Psoas muscle (tissue), 8 donors: ENCODE measurements around the gene BMPER. TPM values are rescaled to one million over a fixed set of nuclear protein-coding genes. Genes with fewer than 3 reads are reported as not detected.

Source experiments
- ATAC-seq, 4 donors: fragments of 200-7000 bp; cut with Tn5 transposase; one replicate each; pipeline ENCODE4 v1.9.1; 2020; ENCODE audit warnings: moderate library complexity in 3 of 4, mild to moderate bottlenecking in 2 of 4
- DNase-seq, 2 donors: peaks; one replicate each; pipeline ENCODE4 v3.0.0-alpha.2; 2020
- H3K27ac ChIP-seq: fragments of 200-600 bp; one replicate; pipeline ENCODE4 v1.8.0; 2022
- H3K27me3 ChIP-seq, 3 donors: fragments of 200-600 bp in 1 of 3; one replicate each; pipeline versions ENCODE4 v1.6.1 to v1.8.0; 2013 to 2022; ENCODE audit warnings: low read length in 2 of 3, mild to moderate bottlenecking in 2 of 3, moderate library complexity in 1 of 3; ENCODE audit not compliant: insufficient read depth in 3 of 3
- H3K36me3 ChIP-seq, 2 donors: fragments of 200-600 bp in 1 of 2; one replicate each; pipeline versions ENCODE4 v1.6.1 to v1.8.0; 2013 to 2022; ENCODE audit warnings: low read depth in 1 of 2, mild to moderate bottlenecking in 1 of 2, moderate library complexity in 1 of 2; ENCODE audit not compliant: insufficient read depth in 1 of 2
- H3K4me1 ChIP-seq: fragments of 200-600 bp; one replicate; pipeline ENCODE4 v1.8.0; 2022
- H3K4me3 ChIP-seq: fragments of 200-600 bp; one replicate; pipeline ENCODE4 v1.8.0; 2022; ENCODE audit warnings: mild to moderate bottlenecking
- H3K9me3 ChIP-seq: fragments of 200-600 bp; one replicate; pipeline ENCODE4 v1.8.0; 2022
- CTCF ChIP-seq: fragments of 200-600 bp; IDR thresholded peaks from one replicate; pipeline ENCODE4 v1.8.0; 2022; ENCODE audit warnings: antibody characterized with exemption
- WGBS, 3 donors: extraction: QIAGEN DNeasy Blood & Tissue Kit; methylation state at CpG; one replicate each; pipeline versions ENCODE4 v1.1.6 to v1.1.7; 2013; 5-methylcytosine and 5-hydroxymethylcytosine counted together
- intact Hi-C, 2 donors: fragments of 100-400 bp; cut with DNase I; formaldehyde crosslinking; loops; one replicate each; pipeline versions ENCODE4 v1.11.0 to v1.14.2; 2022
- polyA plus RNA-seq, 3 donors: library from polyadenylated mRNA; stranded (reverse); fragments of 200-250 nt; gene quantifications; one replicate each; pipeline ENCODE4 v1.2.3, GENCODE V29; 2013
- total RNA-seq, 4 donors: library from RNA; stranded (reverse); fragmentation: NEBNext Ultra II Directional in 2 of 4; extraction: Animal tissue kit (Norgen Biotek cat#: 25700) in 2 of 4; gene quantifications; one replicate each; pipeline versions ENCODE4 v1.2.1 to v1.2.4, GENCODE V29; 2021 to 2023
- donor health status: healthy with polysubstance abuse.
- donor health status: DM: no; HTN: no; CAD: no; lungs with moderate emphysema.
- donor health status: Bipolar disorder and iron deficiency.
- donor health status: healthy.
- donor health status: DM: yes; HTN: yes; CAD: no.
- donor health status: DM: no; HTN: no; CAD: no.
- donor health status: DM: no; HTN: no; CAD: no.
- donor health status: DM: yes; HTN: yes; CAD: no.

Gene BMPER
- total and polyA plus RNA-seq, 7 donors: 1.0 to 7.6 (median 2.4) TPM

DNA sequence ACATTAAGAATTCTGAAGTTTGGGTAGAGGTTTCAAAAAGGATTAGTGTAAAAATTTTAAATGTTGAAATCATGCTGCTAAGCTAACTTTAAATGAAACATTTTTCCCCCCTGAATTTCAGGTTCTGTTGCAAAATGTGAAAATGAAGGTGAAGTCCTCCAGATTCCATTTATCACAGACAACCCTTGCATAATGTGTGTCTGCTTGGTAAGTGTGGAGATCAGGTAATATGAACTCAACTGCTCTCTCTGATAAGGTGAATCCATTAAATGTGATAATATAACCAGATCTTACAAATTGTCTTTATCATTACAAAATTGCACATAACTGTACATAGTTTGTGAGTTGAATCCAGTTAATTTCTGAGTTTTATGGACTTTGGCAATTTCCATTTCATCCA, 1.4 kb downstream of the BMPER start:
- Histone ChIP-seq H3K4me1 (no peaks in the 10 kb centered on the region), H3K27ac (no peak overlapping the region), H3K27me3 (peaks cover 0 to 8% (median 0%) of the 10 kb centered on the region in 3 donors), H3K36me3 (no peaks in the 10 kb centered on the region), H3K4me3 (peak overlapping the region; percentile 87), H3K9me3 (no peaks in the 10 kb centered on the region)
- TF ChIP-seq CTCF: no peak
- ATAC-seq (no peak), DNase-seq (no peak)
- intact Hi-C loops: no loop called here

- ATAC-seq: no peak
- 94 to 95% (median 95%) methylated on average over 5 of the region's 5 CpGs for WGBS, 3 donors
- H3K36me3 ChIP-seq: no peaks in the 10 kb centered on the region
- no peaks in the 10 kb centered on the region for H3K4me1 ChIP-seq
- H3K27me3 ChIP-seq: peaks cover 0 to 8% (median 0%) of the 10 kb centered on the region in 3 donors
- no peak overlapping the region for H3K4me3 ChIP-seq
- H3K9me3 ChIP-seq: no peaks in the 10 kb centered on the region
- intact Hi-C loops: no loop called here
- no peak for DNase-seq
- H3K27ac ChIP-seq: no peak overlapping the region
- TF ChIP-seq CTCF: no peak
These were observed 2.3 kb downstream of the BMPER start for GRCh38 chr7:33907625-33908024.

DNA sequence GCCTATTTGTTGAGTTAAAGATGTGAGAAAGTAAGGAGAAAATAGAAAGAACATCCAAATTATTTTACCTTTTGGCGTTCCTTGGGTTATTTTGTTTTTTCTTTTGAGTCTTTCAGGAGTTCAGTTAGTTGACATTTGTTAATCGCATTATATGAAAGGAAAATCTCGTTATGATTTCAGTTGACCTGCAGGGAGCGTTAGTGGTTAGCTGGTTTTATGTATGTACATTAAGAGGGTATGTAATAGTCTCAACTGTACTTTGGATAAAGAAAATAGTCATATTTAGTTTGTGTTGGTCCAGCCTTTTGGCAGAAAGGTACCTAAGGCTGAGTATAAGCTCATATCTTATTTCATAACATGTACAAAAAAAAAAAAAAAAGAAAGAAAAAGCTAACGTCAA, 4.0 kb downstream of the BMPER start:
- H3K4me1 ChIP-seq: no peaks in the 10 kb centered on the region
- ATAC-seq: no peak
- no peaks in the 10 kb centered on the region for H3K9me3 ChIP-seq
- no peaks in the 10 kb centered on the region for H3K36me3 ChIP-seq
- no peak for DNase-seq
- no peak for TF ChIP-seq CTCF
- 84 to 88% (median 85%) methylated on average over 5 of the region's 5 CpGs for WGBS, 3 donors
- intact Hi-C loops: no loop called here
- peaks cover 0 to 8% (median 0%) of the 10 kb centered on the region in 3 donors for H3K27me3 ChIP-seq
- no peak overlapping the region for H3K4me3 ChIP-seq
- no peak overlapping the region for H3K27ac ChIP-seq

GRCh38 chr7:33909755-33910154, 4.4 kb downstream of the BMPER start:
- Histone ChIP-seq H3K4me3 (no peak overlapping the region), H3K36me3 (no peaks in the 10 kb centered on the region), H3K9me3 (no peaks in the 10 kb centered on the region), H3K27me3 (peaks cover 0 to 6% (median 0%) of the 10 kb centered on the region in 3 donors), H3K27ac (no peak overlapping the region), H3K4me1 (no peaks in the 10 kb centered on the region)
- TF ChIP-seq CTCF: no peak
- WGBS, 3 donors: 59 to 83% (median 62%) methylated on average over 2 of the region's 2 CpGs
- intact Hi-C loops: no loop called here
- ATAC-seq (no peak), DNase-seq (no peak)

GRCh38 chr7:33910756-33911155, 5.4 kb downstream of the BMPER start:
- H3K27ac ChIP-seq: no peak overlapping the region
- no peaks in the 10 kb centered on the region for H3K36me3 ChIP-seq
- H3K4me3 ChIP-seq: no peak overlapping the region
- no peaks in the 10 kb centered on the region for H3K9me3 ChIP-seq
- no peak for ATAC-seq
- H3K4me1 ChIP-seq: no peaks in the 10 kb centered on the region
- intact Hi-C loops: no loop called here
- no peak for TF ChIP-seq CTCF
- 81 to 90% (median 89%) methylated on average over 2 of the region's 2 CpGs for WGBS, 3 donors
- DNase-seq: no peak
- peaks cover 0 to 4% (median 0%) of the 10 kb centered on the region in 3 donors for H3K27me3 ChIP-seq
